ENCODE measurements around the gene HMCN1. TPM values are rescaled to one million over a fixed set of nuclear protein-coding genes. Genes with fewer than 3 reads are reported as not detected.

Gene HMCN1
- total and polyA plus RNA-seq, 12 donors, result 0.56 to 5.8 (median 2.7) TPM

- peaks cover 0 to 9% (median 0%) of the 10 kb centered on the region in 3 donors for H3K9me3 ChIP-seq (replicated peaks in 1 of 3)
- H3K27ac ChIP-seq, result no peak overlapping the region
- no peaks in the 10 kb centered on the region for H3K27me3 ChIP-seq
- no peaks in the 10 kb centered on the region for H3K36me3 ChIP-seq (replicated peaks in 1 of 2)
- no peak for DNase-seq
- TF ChIP-seq CTCF (IDR thresholded peaks at IDR 0.05), result no peak
- no peak for TF ChIP-seq POLR2A (IDR thresholded peaks at IDR 0.05)
- no peaks in the 10 kb centered on the region for H3K4me1 ChIP-seq (replicated peaks in 1 of 2)
- H3K4me3 ChIP-seq, result no peak overlapping the region
- intact Hi-C loops (cut with DNase I), result no loop called here
Observed at GRCh38 chr1:186142916-186143315, 408.7 kb downstream of the HMCN1 start.

- Histone ChIP-seq H3K27ac (no peak overlapping the region), H3K27me3 (no peaks in the 10 kb centered on the region), H3K9me3 (replicated peaks in 1 of 3) (peaks cover 0 to 9% (median 0%) of the 10 kb centered on the region in 3 donors), H3K36me3 (replicated peaks in 1 of 2) (no peaks in the 10 kb centered on the region), H3K4me3 (no peak overlapping the region), H3K4me1 (replicated peaks in 1 of 2) (no peaks in the 10 kb centered on the region)
- intact Hi-C loops (cut with DNase I), result no loop called here
- no peak for TF ChIP-seq POLR2A (IDR thresholded peaks at IDR 0.05)
- TF ChIP-seq CTCF (IDR thresholded peaks at IDR 0.05), result no peak
- no peak for DNase-seq
Observed at GRCh38 chr1:186143481-186143880, 409.3 kb downstream of the HMCN1 start.

- Histone ChIP-seq H3K4me3 (no peak overlapping the region), H3K27me3 (no peaks in the 10 kb centered on the region), H3K27ac (no peak overlapping the region), H3K36me3 (replicated peaks in 1 of 2) (no peaks in the 10 kb centered on the region), H3K4me1 (replicated peaks in 1 of 2) (no peaks in the 10 kb centered on the region), H3K9me3 (replicated peaks in 1 of 3) (peaks cover 0 to 9% (median 0%) of the 10 kb centered on the region in 3 donors)
- DNase-seq, result no peak
- TF ChIP-seq POLR2A (IDR thresholded peaks at IDR 0.05), result no peak
- no peak for TF ChIP-seq CTCF (IDR thresholded peaks at IDR 0.05)
- intact Hi-C loops (cut with DNase I), result no loop called here
- WGBS, 4 donors, result 77 to 85% (median 78%) methylated on average over 5 of the region's 5 CpGs
Observed at GRCh38 chr1:186144505-186144904, 410.3 kb downstream of the HMCN1 start.

GRCh38 chr1:186146974-186147373 is 412.8 kb downstream of the HMCN1 start:
- no peak for TF ChIP-seq CTCF (IDR thresholded peaks at IDR 0.05)
- TF ChIP-seq POLR2A (IDR thresholded peaks at IDR 0.05), result no peak
- peaks cover 0 to 9% (median 0%) of the 10 kb centered on the region in 3 donors for H3K9me3 ChIP-seq (replicated peaks in 1 of 3)
- DNase-seq, result no peak
- intact Hi-C loops (cut with DNase I), result no loop called here
- H3K4me3 ChIP-seq, result no peak overlapping the region
- H3K27me3 ChIP-seq, result no peaks in the 10 kb centered on the region
- H3K36me3 ChIP-seq (replicated peaks in 1 of 2), result no peaks in the 10 kb centered on the region
- H3K27ac ChIP-seq, result no peak overlapping the region
- no peaks in the 10 kb centered on the region for H3K4me1 ChIP-seq (replicated peaks in 1 of 2)
- WGBS, 4 donors, result 85 to 97% (median 88%) methylated on average over 2 of the region's 2 CpGs

Data from adrenal gland (tissue), 12 donors.